G401 (cell line): Measurements from ENCODE around the gene MEPCE. TPM values are rescaled to one million over a fixed set of nuclear protein-coding genes. Genes with fewer than 3 reads are reported as not detected.
"Not testable (repeated sequence)": the region's sequence is repeated elsewhere in the genome, so short reads cannot be mapped to it uniquely, and the experiment has no call there.

Source experiments
- DNase-seq: peaks from one replicate; pipeline ENCODE4 v3.0.0-alpha.2; 2015; ENCODE audit warnings: low spot score
- in situ Hi-C: cut with HindIII; loops from 2 replicates; pipeline ENCODE4 v1.10.0; 2016; ENCODE audit warnings: low sequenced_read_pairs, mixed read lengths
- total RNA-seq: library from RNA; depleted of rRNA; stranded (reverse); fragments of >200 nt; shearing (Covaris generic); gene quantifications from 2 replicates; pipeline ENCODE4 v1.2.3, GENCODE V29; 2014

MEPCE gene
- total RNA-seq, 1 experiment from 2014 or later = 57.7 TPM

DNA sequence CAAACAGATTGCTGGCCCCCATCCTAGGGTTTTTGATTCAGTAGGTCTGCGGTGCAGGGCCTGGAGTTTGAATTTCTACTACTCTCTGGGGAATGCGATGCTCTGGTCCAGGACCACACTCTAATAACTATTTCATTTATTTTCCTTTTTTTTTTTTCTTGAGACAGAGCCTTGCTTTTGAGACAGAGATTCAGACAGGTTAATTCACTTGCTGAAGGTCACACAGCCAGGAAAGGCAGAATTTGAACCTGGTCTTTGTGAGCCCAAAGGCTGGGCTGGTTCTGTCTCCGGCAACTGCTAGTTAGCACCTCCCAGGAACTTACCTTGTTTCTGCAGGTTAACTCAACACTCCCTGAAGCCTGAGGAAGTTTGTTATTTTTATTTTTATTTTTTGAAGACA, 22.9 kb downstream of the MEPCE start:
- DNase-seq = no peak
- in situ Hi-C loops = no loop called here

DNA sequence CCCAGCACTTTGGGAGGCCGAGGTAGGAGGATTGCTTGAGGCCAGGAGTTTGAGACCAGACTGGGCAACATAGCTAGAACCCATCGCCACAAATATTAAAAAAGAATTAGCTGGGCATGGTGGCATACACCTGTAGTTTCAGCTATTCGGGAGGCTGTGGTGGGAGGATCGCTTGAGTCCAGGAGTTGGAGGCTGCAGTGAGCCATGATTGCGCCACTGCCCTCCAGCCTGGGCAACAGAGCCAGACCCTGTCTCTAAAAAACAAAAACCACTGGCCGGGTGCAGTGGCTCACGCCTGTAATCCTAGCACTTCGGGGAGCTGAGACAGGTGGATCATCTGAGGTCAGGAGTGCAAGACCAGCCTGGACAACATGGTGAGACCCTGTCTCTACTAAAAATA, 24.2 kb downstream of the MEPCE start:
- DNase-seq, in situ Hi-C loops: not testable (repeated sequence)

DNA sequence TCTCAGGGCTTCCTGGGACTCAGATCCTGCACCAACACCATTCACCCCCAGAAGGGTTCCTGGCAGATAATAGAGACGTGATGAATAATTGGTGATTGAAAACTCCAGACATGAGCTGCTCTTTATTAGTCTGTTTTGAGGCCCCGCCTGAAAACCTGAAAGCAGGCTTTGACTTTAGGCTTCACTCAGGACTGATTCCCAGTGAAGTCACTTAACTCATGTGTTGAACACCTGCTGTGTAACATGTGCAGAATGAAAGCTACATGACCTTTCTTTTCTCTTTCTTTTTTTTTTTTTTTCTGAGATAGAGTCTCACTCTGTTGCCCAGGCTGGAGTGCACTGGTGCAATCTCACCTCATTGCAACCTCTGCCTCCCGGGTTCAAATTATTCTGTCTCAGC, 25.6 kb downstream of the MEPCE start:
- in situ Hi-C loops = no loop called here
- DNase-seq = no peak

DNA sequence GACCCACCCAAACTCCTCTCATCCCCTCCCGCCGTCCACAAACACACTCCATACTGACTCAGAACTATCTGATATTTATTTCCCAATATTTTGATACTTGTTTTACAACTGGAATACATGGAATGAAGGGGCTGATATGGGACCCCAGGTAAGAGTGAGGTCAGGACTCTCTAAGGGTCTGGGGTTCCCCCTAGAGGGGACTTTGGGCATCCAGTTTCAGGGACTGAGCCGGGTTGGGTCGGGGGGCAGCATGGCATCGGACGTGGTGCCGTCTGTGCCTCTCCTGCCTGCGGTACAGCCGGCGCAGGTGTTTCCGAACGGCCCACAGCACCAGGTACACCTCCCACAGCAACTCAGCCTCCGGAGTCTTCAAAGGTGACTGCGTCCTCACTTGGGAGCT, 26.9 kb downstream of the MEPCE start:
- DNase-seq = no peak
- in situ Hi-C loops = no loop called here

DNA sequence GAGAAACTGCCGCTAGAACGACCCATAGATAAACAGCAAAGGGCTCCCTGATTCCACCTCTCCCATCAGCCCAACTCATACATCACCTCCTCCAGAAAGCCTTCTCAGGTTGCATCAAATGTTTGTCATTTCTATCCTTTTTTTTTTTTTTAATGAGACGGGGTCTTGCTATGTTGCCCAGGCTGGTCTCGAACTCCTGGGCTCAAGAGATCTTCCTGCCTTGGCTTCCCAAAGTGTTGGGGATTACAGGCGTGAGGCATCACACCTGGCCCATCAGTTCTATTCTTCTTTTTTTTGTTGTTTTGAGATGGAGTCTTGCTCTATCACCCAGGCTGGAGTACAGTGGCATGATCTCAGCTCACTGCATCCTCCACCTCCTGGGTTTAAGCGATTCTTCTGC, 27.4 kb downstream of the MEPCE start:
- in situ Hi-C loops = no loop called here

DNA sequence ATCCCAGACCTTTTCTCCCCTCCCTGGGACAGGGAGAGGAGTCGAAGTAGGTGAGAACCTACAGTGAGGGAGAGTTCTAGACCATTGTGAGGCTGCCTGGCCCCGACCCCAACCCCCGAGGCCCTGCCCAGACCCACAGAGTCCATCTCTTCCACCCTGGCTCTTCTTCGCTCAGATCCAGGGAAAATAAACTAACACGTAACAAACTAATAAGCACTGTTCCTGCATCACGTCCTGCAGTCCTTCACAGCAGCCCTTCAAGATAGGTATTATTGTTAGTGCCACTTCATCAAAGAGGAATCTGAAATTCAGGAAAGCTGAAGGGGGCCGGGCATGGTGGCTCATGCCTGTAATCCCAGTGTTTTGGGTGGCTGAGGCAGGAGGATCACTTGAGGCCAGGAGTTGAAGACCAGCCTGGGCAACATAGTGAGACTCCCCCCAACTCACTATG, 34.6 kb downstream of the MEPCE start, which contains the start of gene SPACDR:
TSS of gene SPACDR (minus strand) at position 51 of the 451 bp plus-strand sequence. CDS start 235 bp downstream, outside the sequence.
- in situ Hi-C loops = no loop called here
- DNase-seq = no peak

More for the DNA sequence above, 27.4 kb downstream of the MEPCE start:
- no peak for DNase-seq

DNA sequence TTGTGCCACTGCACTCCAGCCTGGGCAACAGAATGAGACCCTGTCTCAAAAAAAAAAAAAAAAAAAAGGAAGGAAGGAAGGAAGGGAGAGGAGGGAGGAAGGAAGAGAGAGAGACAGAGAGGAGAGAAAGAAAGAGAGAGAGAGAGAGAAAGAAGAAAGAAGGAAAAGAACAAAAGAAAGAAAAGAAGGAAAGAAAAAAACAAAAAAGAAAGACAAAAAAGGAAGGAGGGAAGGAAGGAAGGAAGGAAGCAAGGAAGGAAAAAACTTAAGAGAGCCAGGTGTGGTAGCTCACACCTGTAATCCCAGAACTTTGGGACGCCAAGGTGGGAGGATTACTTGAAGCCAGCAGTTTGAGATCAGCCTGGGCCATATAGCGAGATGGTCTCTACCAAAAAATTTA, 35.2 kb downstream of the MEPCE start:
- in situ Hi-C loops = no loop called here
- no peak for DNase-seq

DNA sequence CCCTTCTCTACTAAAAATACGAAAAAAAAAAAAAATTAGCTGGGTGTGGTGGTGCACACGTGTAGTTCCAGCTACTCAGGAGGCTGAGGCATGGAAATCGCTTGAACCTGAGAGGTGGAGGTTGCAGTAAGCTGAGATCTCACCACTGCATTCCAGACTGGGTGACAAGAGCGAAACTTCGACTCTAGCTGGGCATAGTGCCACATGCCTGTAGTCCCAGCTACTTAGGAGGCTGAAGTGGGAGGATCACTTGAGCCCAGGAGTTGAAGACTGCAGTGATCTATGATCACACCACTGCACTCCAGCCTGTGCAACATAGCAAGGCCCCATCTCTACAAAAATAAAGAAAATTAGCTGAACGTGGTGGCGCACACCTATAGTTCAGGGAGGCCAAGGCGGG, 35.7 kb downstream of the MEPCE start:
- in situ Hi-C loops = no loop called here
- no peak for DNase-seq

DNA sequence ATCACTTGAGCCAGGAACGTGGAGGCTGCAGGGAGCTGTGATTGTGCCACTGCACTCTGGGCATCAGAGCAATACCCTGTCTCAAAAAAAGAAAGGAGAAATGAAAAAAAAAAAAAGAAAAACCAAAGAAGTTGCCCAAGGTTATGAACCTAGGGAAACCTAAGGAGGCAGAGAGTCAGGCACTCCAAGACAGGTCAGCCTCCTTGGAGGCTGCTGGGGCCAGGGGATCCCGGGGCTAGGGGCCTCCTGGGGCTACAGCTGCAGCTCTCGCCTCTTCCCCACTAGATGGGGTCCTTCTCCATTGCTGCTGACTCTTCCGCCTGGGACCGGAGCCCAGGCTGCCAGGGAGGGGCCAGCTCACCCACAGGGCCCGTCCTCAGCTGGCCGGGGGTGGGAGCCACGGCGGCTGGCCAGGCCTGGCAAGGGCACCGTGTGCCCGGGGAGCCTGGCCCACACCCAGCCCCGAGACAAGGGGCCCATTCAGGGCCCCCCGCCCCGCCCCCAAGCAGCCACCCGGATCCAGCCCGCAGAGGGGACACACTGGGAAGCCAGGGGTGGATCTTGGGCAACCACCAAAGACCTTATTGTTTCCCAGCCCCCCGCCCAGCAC, 36.2 kb downstream of the MEPCE start:
- in situ Hi-C loops = no loop called here
- DNase-seq = peak; percentile 44

DNA sequence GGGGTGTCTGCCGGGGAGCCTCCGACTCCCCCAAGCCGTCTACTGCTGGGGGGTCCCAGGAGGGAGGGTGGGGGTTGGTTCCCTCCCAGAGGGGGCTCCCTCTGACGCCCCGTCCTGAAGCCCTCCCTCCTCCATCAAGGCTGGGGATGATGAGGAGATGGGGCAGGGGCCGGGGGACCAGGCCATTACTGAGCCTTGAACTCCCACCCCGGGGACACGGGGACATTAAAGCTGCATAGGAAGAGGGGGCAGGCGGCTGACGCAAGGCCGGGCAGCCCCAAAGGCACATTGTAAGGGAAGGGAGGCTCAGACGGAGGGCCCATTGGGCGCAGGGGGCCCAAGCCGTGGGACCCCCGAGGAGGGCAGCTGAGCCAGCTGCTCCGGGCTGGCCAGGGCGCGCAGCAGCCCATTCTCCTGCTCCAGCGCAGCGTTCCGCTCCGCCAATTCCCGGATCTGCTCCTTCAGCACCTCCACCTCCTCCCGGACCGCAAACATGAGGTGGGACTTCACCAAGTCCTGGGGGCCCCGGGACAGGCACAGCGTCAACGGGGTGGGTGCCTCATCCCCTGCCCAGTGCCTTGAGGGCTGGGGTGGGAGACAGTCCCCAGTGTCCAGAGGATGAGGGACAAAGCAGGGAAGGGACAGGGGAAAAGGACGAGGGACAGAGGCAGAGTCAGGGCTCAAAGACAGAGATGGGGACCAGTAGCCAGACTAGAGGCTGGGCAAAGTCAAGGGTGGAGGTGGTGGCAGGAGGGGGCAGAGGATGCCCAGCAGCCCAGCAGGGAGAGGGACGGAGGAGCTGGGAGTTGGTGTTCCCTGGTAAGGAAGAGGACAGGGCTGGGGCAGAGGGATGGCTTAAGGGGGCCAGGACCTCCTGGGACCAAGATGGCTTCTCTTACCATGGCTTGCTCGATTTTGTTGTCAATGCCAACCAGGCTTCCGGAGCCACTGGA, 37.3 kb downstream of the MEPCE start:
- DNase-seq = no peak
- in situ Hi-C loops = no loop called here

DNA sequence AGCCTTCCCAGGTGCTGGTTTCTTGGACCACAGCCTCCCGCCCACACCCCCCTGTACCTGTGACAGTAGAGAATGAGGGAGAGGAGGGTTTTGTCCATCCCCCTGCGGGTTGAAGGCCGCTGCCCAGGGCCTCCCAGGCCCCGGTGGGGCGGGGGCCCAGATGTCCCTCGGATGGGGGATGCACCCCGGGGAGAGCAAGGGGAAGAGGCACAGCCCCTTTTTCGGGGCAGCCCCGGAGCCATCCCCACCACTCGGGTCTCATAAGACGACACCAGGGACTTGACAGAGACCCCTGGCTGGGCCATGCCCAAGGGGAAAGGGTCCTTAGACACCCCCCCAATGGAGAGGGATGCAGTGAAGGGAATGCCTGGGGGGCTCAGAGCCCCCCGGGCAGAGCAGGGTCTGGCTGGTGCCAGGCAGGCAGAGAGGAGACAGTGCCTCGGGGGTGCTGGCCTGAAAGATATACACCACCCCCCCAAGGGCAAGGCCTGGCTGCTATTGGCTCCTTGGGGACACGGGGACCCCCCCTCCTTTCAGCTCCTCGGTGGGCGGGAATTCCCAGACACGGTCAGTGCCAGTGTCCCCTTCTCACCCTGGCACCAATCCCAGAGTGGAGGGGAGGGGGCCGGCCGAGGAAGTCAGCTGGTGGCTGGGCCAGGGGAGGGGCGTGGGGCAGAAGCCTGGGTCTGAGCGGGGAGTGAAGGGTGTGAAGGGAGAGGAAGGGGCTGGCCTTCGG, 38.2 kb downstream of the MEPCE start:
- in situ Hi-C loops = no loop called here
- DNase-seq = peak; percentile 39

DNA sequence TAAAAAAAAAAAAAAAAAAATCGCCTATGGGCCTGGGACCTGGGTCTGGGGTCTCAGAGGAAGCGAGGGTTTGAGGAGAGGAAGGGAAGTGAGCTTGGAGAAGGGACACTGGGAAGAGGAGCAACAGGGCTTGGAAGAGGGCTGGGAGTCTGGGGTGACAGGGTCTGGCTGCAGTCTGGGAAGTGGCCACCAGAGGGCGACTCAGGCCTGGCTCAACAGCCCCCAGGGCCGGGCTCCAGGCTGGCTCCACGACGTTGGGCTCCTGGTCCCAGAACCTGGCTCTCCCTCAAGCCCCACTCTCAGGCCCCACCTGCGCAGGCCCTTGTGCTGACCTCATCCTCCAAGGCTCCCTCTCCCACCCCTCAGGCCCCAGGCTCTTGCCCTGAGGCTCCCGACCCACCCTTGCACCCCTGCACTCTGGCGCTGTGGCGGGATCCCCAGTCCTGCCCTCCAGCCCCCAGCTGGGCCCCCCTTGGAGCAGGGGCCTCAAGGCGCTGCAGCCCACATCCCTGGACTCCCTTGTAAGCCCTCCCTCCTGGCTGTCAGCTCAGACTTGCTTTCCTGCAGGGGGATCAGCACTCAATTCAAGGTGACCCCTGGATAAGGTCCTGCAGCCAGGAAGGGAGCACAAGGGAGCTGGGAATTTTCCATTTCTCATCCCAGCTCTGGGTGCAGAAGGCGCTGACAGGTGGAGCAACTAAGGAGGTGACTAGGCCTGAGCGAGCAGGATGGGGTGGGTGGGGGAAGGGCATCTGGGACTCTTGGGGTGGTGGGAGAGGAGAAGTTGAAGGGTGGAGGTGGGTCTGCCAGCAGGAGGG, 39.8 kb downstream of the MEPCE start:
- in situ Hi-C loops = no loop called here
- peak; percentile 85 for DNase-seq

DNA sequence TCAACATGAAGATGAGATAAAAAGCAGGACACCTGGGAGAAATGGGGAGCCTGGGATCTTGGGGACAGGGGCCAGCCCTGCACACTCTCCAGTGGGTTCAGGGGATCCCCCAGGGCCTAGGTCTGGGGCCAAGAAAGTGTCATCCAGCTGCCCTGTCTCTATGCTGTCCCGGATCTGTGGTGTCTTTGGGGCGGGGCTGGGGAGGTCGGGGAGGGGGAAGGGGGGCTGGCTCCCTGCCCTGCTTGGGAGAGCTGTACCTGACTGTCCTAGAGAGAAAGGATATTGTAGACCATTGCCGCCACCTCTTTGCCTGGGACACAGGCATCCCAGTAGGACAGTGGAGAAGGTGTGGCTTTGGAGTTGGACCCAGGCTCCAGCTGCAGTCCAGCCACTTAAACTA, 41.4 kb downstream of the MEPCE start:
- DNase-seq = no peak
- in situ Hi-C loops = no loop called here

DNA sequence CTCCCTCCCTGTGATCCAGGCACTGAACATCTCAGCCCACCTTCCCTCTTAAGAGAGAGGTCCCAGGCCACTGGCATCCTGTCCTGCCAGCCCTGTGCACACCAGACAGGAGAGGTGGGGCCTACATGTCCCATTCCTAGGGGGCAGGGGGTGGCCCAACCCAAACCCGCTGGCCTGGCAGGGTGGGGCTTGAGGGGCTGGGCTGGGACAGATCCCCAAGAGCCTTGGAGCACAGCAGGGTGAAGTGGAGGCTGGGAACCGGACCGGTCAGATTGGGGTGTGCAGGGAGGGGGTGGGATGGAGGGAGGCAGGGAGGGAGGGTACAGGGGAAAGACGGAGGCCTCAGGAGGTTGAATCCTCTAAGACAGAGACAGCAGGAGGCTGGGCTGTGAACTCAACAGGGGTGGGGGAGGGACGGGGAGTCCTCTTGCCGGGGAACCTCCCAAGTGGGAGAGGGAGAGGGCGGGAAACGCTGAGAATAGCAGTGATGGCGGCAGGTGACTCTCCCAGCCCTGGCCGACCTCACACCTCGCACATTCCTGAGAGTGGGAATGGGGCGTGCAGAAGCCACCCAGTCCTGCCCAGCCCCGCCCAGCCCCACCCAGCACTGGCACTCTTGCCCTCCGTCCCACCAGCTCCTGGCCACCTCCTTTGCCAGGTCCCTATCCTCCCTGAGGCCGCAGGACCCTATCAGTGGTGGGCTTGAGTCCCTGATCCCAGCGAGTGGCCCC, 42.7 kb downstream of the MEPCE start:
- in situ Hi-C loops = no loop called here
- no peak for DNase-seq

DNA sequence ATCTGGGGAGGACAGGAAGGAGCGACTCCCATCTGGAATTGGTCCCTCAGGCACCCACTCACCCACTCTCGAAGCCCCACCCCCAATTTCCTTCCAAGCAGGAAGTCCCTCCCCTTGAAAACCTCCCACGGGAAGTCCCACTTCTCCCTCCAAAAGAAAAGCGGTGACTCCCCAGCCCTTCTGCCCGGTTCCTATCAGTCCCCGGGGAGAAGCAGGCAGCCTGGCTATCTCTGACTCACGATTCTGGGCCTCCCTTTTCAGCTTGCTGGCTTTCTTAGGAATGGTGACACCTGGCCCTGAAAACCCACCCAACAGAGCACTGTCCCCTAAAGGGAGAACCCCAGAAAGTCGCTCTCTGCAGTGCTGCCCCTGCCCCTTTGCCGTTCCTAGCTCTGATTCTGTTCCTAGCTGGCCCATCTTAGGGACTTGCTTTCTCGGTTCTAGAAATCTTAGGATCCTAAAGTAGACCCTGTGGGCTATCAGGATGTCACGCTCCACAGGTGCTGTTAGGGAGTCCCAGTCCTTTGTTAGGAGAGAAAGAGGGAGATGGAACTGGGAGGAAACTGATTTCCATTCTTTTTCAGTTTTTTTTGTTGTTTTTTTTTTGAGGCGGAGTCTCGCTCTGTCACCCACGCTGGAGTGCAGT, 43.3 kb downstream of the MEPCE start:
- in situ Hi-C loops = no loop called here

DNA sequence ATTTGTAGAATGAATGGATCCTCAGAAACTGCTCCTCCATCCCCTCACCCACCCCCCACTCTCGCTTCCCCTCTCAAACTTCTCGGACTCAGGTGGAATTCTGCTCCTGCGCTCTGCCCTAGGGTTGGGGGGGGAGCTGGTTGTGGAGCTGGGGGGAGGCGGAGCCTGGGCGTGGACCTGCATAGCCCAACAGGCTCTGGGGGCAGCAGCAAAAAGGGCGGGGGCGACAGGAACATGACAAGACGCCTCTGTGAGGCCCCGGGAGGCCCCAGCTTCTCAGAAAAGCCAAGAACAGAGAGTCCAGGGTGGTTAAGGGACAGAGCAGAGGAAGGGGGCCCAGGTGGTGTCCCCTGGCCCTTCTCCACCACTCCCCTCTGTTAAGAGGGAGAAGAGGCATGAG, 45.9 kb downstream of the MEPCE start:
- in situ Hi-C loops = no loop called here

More for the DNA sequence above, 43.3 kb downstream of the MEPCE start:
- no peak for DNase-seq

DNA sequence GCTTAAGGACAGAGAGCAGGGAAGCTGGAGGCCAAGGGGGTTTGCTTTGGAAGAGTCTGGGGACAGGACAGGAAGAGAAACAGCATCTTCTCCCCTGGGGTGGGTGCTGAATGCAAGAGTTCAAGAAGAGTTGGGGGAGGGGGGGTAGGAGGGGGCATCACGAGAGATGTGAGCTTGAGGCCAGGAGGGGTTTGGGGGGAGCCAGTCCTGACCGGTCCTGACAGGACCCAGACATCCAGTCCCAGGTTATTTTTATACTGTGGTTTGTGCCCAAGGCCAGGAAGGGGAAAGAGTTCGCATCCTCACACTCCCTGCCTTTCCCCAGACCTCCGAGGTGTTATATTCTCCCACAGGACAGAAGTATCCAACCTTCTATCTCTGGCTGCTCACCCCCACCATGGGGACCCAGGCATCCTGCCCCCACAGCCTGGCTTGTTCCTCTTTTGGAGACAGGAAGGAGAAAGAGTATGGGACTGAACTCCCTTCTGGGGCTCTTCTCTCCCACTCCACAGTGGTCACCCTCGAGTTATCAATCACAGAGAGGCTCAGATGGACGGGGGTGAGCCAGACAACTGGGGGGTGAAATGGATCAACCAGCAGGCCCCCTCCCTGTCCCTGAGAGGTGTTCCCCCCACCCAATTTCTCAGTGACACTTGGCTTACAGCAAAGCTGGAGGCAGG, 46.6 kb downstream of the MEPCE start:
- DNase-seq = no peak
- in situ Hi-C loops = no loop called here

More for the DNA sequence above, 45.9 kb downstream of the MEPCE start:
- no peak for DNase-seq
